Coronary artery (tissue), 2 donors: Measurements from ENCODE around the gene GPR107.

Experiments
- DNase-seq: peaks from one replicate; pipeline ENCODE4 v3.0.0-alpha.2; 2017; ENCODE audit warnings: low spot score
- H3K27ac ChIP-seq, 2 donors: fragments of 200-600 bp; sonication (generic); one replicate each; pipeline ENCODE4 v1.5.1; 2016 to 2019
- H3K4me3 ChIP-seq: fragments of 200-600 bp; sonication (generic); 2 replicates; pipeline ENCODE4 v1.5.1; 2016; ENCODE audit warnings: mild to moderate bottlenecking, moderate library complexity
- TF ChIP-seq, protein P1 (sequence below): fragments of 200-600 bp; sonication (generic); IDR thresholded peaks from one replicate; pipeline ENCODE4 v1.5.1; 2019; ENCODE audit warnings: antibody characterized with exemption

GPR107 gene

GRCh38 chr9:130100681-130101080 lies 47.0 kb downstream of the GPR107 start:
- TF ChIP-seq, protein P1, sequence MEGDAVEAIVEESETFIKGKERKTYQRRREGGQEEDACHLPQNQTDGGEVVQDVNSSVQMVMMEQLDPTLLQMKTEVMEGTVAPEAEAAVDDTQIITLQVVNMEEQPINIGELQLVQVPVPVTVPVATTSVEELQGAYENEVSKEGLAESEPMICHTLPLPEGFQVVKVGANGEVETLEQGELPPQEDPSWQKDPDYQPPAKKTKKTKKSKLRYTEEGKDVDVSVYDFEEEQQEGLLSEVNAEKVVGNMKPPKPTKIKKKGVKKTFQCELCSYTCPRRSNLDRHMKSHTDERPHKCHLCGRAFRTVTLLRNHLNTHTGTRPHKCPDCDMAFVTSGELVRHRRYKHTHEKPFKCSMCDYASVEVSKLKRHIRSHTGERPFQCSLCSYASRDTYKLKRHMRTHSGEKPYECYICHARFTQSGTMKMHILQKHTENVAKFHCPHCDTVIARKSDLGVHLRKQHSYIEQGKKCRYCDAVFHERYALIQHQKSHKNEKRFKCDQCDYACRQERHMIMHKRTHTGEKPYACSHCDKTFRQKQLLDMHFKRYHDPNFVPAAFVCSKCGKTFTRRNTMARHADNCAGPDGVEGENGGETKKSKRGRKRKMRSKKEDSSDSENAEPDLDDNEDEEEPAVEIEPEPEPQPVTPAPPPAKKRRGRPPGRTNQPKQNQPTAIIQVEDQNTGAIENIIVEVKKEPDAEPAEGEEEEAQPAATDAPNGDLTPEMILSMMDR, result no peak
- no peak for DNase-seq
- Histone ChIP-seq H3K4me3 (no peak overlapping the region), H3K27ac (no peak overlapping the region)

DNA sequence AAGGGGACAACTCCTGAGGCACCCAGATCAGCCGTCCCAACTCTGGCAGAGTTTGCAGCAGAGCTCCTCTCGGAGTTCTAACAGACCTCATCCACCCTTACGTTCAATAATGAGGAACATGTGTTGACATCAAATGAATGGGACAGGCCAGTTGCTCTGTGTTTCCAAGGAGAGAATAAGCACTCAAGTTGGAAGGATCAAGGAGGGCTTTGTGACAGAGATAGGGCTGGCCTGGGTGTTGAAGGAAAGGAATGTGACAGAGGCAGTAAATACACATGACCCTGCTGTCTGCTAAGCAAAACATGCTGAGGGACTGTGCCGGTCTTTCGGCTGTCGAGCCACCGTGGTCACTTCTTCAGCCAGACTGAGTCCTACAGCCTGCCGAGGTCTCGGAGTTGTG lies 48.2 kb downstream of the GPR107 start:
- TF ChIP-seq, protein P1, result no peak
- no peak for DNase-seq
- no peak overlapping the region for H3K4me3 ChIP-seq
- no peak overlapping the region for H3K27ac ChIP-seq

GRCh38 chr9:130104491-130105193 lies 50.9 kb downstream of the GPR107 start:
- DNase-seq, result no peak
- Histone ChIP-seq H3K27ac (no peak overlapping the region), H3K4me3 (no peak overlapping the region)
- TF ChIP-seq, protein P1, result no peak

GRCh38 chr9:130106860-130107233 lies 53.1 kb downstream of the GPR107 start:
- no peak overlapping the region for H3K27ac ChIP-seq
- no peak overlapping the region for H3K4me3 ChIP-seq
- TF ChIP-seq, protein P1, result no peak
- DNase-seq, result no peak

DNA sequence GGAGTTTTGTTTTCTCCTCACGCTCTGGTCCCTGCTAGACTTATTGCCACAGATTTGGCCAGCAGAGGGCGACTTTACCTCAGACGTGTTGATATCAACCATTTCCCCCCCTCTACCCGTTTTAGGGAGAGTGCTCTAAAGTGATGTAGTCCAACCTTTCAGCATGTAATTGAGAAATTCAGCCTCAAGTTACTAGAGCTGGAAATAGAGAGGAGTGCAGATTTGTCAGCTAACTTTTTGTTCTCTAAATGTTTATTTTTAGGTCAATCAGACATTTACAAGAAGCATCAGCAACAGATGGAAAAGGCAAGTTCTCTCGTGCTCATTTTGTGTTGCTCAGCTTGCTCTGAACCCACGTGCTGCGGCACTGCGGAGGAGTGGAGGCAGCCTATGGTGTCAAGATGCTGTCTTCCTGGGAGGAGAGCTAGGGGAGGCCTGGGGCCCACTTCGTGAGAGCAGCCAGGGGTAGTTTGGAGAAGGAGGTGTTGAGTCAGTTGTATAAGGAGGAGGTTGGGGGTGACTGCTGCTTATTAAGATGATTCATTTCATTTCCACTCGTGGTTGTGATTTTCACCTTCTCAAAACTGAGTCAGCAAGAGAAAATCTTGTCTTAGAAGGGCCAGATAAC lies 53.6 kb downstream of the GPR107 start:
- TF ChIP-seq, protein P1, result peak; percentile 64
- no peak overlapping the region for H3K4me3 ChIP-seq
- no peak for DNase-seq
- peak overlapping the region in 1 of 2 donors; percentile 21 for H3K27ac ChIP-seq

GRCh38 chr9:130107955-130108354 lies 54.2 kb downstream of the GPR107 start:
- no peak overlapping the region for H3K4me3 ChIP-seq
- TF ChIP-seq, protein P1, result no peak
- no peak for DNase-seq
- no peak overlapping the region for H3K27ac ChIP-seq

DNA sequence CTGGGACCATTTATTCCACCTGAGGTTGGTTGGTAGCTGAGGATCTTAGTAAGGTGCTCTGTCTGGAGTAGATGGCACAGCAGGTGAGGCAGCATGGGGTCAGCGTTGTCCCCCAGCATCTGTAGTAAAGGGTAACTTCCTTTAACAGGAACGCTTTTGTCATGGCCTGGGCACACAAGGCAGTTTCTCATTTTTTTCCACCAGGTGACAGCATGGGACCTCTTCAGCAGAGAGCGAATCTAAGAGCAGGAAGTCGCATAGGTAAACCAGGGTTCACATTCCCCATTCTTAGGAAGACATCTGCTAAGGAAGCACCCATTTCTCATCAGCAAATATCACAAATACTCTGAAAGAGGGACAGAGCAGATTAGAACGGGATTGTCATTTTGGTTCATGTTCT lies 56.5 kb downstream of the GPR107 start:
- no peak for DNase-seq
- Histone ChIP-seq H3K27ac (no peak overlapping the region), H3K4me3 (no peak overlapping the region)
- TF ChIP-seq, protein P1, result no peak
